ENCODE results near the gene PCDH12.

PCDH12 gene

GRCh38 chr5:141906517-141906916 is 51.5 kb downstream of the PCDH12 start:
- H3K4me3 ChIP-seq (ENCODE audit: severe bottlenecking) = no peak overlapping the region
- no peaks in the 10 kb centered on the region for H3K4me1 ChIP-seq (ENCODE audit: insufficient read depth, poor library complexity, severe bottlenecking)
- H3K27me3 ChIP-seq (ENCODE audit: insufficient read depth, poor library complexity, severe bottlenecking) = no peaks in the 10 kb centered on the region
- no peak for DNase-seq (ENCODE audit: low spot score)
- no peak overlapping the region for H3K27ac ChIP-seq (ENCODE audit: poor library complexity, severe bottlenecking)
- ATAC-seq (ENCODE audit: low read depth) = no peak
- no peaks in the 10 kb centered on the region for H3K9me3 ChIP-seq (ENCODE audit: severe bottlenecking)
- TF ChIP-seq, protein P1, sequence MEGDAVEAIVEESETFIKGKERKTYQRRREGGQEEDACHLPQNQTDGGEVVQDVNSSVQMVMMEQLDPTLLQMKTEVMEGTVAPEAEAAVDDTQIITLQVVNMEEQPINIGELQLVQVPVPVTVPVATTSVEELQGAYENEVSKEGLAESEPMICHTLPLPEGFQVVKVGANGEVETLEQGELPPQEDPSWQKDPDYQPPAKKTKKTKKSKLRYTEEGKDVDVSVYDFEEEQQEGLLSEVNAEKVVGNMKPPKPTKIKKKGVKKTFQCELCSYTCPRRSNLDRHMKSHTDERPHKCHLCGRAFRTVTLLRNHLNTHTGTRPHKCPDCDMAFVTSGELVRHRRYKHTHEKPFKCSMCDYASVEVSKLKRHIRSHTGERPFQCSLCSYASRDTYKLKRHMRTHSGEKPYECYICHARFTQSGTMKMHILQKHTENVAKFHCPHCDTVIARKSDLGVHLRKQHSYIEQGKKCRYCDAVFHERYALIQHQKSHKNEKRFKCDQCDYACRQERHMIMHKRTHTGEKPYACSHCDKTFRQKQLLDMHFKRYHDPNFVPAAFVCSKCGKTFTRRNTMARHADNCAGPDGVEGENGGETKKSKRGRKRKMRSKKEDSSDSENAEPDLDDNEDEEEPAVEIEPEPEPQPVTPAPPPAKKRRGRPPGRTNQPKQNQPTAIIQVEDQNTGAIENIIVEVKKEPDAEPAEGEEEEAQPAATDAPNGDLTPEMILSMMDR (IDR thresholded peaks at IDR 0.05; ENCODE audit: poor library complexity, severe bottlenecking) = no peak
- H3K36me3 ChIP-seq (ENCODE audit: low read depth) = no peaks in the 10 kb centered on the region

DNA sequence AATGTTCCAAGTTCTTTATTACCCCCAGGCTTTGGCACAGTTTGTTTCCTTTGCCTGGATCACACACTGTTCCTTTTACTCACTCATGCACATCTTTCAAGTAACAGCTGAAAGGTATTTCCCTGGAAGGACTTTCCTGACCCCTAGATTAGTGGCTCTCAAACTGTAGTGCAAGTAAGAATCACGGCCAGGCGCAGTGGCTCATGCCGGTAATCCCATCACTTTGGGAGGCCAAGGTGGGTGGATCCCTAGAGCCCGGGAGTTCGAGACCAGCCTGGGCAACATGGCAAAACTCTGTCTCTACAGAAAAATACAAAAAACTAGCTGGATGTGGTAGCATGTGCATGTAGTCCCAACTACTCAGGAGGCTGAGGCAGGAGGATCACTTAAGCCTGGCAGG is 53.5 kb downstream of the PCDH12 start:
- TF ChIP-seq, protein P1 (IDR thresholded peaks at IDR 0.05; ENCODE audit: poor library complexity, severe bottlenecking) = no peak
- Histone ChIP-seq H3K36me3 (ENCODE audit: low read depth) (no peaks in the 10 kb centered on the region), H3K4me3 (ENCODE audit: severe bottlenecking) (no peak overlapping the region), H3K4me1 (ENCODE audit: insufficient read depth, poor library complexity, severe bottlenecking) (no peaks in the 10 kb centered on the region), H3K27me3 (ENCODE audit: insufficient read depth, poor library complexity, severe bottlenecking) (no peaks in the 10 kb centered on the region), H3K27ac (ENCODE audit: poor library complexity, severe bottlenecking) (no peak overlapping the region), H3K9me3 (ENCODE audit: severe bottlenecking) (no peaks in the 10 kb centered on the region)
- DNase-seq (ENCODE audit: low spot score) (no peak), ATAC-seq (ENCODE audit: low read depth) (no peak)

- DNase-seq (ENCODE audit: low spot score) (no peak), ATAC-seq (ENCODE audit: low read depth) (no peak)
- Histone ChIP-seq H3K27me3 (ENCODE audit: insufficient read depth, poor library complexity, severe bottlenecking) (no peaks in the 10 kb centered on the region), H3K9me3 (ENCODE audit: severe bottlenecking) (no peaks in the 10 kb centered on the region), H3K36me3 (ENCODE audit: low read depth) (no peaks in the 10 kb centered on the region), H3K27ac (ENCODE audit: poor library complexity, severe bottlenecking) (no peak overlapping the region), H3K4me3 (ENCODE audit: severe bottlenecking) (no peak overlapping the region), H3K4me1 (ENCODE audit: insufficient read depth, poor library complexity, severe bottlenecking) (no peaks in the 10 kb centered on the region)
- TF ChIP-seq, protein P1 (IDR thresholded peaks at IDR 0.05; ENCODE audit: poor library complexity, severe bottlenecking) = no peak
Observed at GRCh38 chr5:141903261-141903660, 54.7 kb downstream of the PCDH12 start.

DNA sequence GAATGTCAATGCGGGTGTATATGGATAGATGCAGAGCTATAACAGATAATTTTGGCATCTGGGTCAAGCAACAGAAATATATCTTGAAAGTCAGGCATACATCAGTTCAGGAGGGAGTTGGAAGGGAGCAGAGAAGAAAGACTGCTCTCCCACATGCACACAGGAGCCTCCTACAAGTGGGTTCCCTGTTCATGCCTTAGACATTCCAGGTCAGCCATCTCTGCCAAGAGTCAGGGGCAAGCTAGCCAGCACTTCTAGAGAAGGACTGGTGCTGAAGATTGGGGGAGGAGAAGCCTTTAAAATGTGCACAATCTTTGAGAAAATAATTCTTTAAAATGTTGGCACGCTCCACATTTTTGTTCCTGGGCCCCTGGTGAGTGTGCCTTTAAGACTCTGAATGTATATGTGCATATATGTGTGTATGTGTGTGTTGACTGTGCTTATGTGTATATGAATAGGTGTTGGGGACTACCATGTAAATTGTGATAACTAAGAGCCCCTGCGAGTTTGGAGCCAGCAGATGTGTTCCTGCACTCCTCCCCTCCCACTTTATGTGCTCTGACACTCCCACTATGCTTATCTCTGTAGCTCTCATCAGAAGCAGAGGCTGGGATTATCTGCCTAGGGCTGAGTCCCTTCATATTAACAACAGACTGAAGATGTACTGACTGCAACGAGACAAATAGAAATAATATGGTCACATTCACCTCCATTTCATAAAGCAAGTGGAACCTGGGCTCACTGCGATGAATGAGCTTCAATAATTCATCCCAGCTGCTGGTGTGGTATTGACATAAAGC is 55.8 kb downstream of the PCDH12 start:
- Histone ChIP-seq H3K4me3 (ENCODE audit: severe bottlenecking) (no peak overlapping the region), H3K27ac (ENCODE audit: poor library complexity, severe bottlenecking) (no peak overlapping the region), H3K27me3 (ENCODE audit: insufficient read depth, poor library complexity, severe bottlenecking) (no peaks in the 10 kb centered on the region), H3K9me3 (ENCODE audit: severe bottlenecking) (no peaks in the 10 kb centered on the region), H3K4me1 (ENCODE audit: insufficient read depth, poor library complexity, severe bottlenecking) (no peaks in the 10 kb centered on the region), H3K36me3 (ENCODE audit: low read depth) (no peaks in the 10 kb centered on the region)
- TF ChIP-seq, protein P1 (IDR thresholded peaks at IDR 0.05; ENCODE audit: poor library complexity, severe bottlenecking) = no peak
- DNase-seq (ENCODE audit: low spot score) = no peak
- no peak for ATAC-seq (ENCODE audit: low read depth)

DNA sequence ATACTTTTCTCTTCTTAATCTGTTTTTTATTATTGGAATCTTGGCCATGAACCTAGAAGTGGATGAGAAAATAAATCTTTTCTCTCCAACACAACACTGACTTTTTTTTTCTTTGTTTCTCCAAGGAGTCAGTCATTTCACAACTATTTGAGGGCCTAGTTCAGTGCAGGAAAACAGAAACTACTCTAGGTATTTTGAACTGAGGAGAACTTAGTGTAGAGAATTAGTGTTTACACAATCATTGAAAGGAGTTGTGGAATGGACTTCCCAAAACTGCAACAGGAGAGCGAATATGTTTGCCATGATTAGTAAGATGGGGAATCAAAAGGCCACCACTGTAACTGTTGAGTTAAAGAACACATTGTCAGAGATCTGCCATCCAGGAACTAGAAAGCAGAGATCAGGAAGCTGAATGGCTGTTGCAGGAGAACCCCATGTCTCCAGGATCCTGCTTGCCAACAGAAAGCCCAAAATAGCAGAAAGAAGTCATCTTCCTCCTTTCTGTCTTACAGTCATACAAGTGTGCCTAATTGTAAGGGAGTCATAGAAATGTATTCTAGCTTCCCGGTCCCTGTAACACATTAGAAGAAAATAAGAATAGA is 59.5 kb downstream of the PCDH12 start:
- TF ChIP-seq, protein P1 (IDR thresholded peaks at IDR 0.05; ENCODE audit: poor library complexity, severe bottlenecking) = no peak
- DNase-seq (ENCODE audit: low spot score) = no peak
- Histone ChIP-seq H3K27ac (ENCODE audit: poor library complexity, severe bottlenecking) (no peak overlapping the region), H3K4me3 (ENCODE audit: severe bottlenecking) (no peak overlapping the region), H3K27me3 (ENCODE audit: insufficient read depth, poor library complexity, severe bottlenecking) (no peaks in the 10 kb centered on the region), H3K4me1 (ENCODE audit: insufficient read depth, poor library complexity, severe bottlenecking) (no peaks in the 10 kb centered on the region), H3K9me3 (ENCODE audit: severe bottlenecking) (no peaks in the 10 kb centered on the region), H3K36me3 (ENCODE audit: low read depth) (no peaks in the 10 kb centered on the region)
- no peak for ATAC-seq (ENCODE audit: low read depth)
